GM12801 (cell line): ENCODE results near the gene INTS11.

ENCODE experiments used
- CTCF ChIP-seq: IDR thresholded peaks from one replicate; pipeline ENCODE4 v1.5.1; 2011; ENCODE audit warnings: control low read depth; ENCODE audit not compliant: insufficient read length; ENCODE audit errors: extremely low read depth

Gene INTS11

GRCh38 chr1:1324524-1325287 is at the start of gene INTS11, which contains the start of gene CPTP:
INTS11 (minus strand) TSS chr1:1324660; CDS start chr1:1324608, 52 bp downstream.
CPTP (plus strand) TSS chr1:1324802; CDS start chr1:1326911, 2,109 bp downstream.
- TF ChIP-seq CTCF, result no peak

- no peak for TF ChIP-seq CTCF
Measured at GRCh38 chr1:1373815-1374588, 49.5 kb upstream of the INTS11 start.

GRCh38 chr1:1373051-1373814 is 48.8 kb upstream of the INTS11 start:
- no peak for TF ChIP-seq CTCF

GRCh38 chr1:1371746-1372711 is 47.6 kb upstream of the INTS11 start:
- TF ChIP-seq CTCF, result no peak

GRCh38 chr1:1371364-1371745 is 46.9 kb upstream of the INTS11 start:
- no peak for TF ChIP-seq CTCF

GRCh38 chr1:1370771-1371300 is 46.4 kb upstream of the INTS11 start:
- TF ChIP-seq CTCF, result no peak
